Measurements from ENCODE around the gene ECPAS.

GRCh38 chr9:111475195-111475594 lies 9.0 kb downstream of the ECPAS start:
- TF ChIP-seq POLR2A (IDR thresholded peaks at IDR 0.05; ENCODE audit: low read length), result no peak
- no peak for TF ChIP-seq GATA1 (IDR thresholded peaks at IDR 0.05; ENCODE audit: low read depth, low read length)

All from erythroblast (primary cell).